Bronchial epithelial cell (primary cell): ENCODE results near the gene CDK18. TPM values are rescaled to one million over a fixed set of nuclear protein-coding genes. Genes with fewer than 3 reads are reported as not detected.

Source experiments
- DNase-seq: peaks from one replicate; pipeline ENCODE4 v3.0.0-alpha.2; 2010; ENCODE audit warnings: low read depth
- FAIRE-seq: peaks from 2 replicates; lab custom pipeline; 2011; peaks lifted over from hg19 to GRCh38; lab: Jason Lieb, UNC
- H3K27me3 ChIP-seq: 2 replicates; pipeline ENCODE4 v1.5.1; 2011; ENCODE audit warnings: low read length; ENCODE audit not compliant: control insufficient read depth, insufficient read depth
- H3K36me3 ChIP-seq: 2 replicates; pipeline ENCODE4 v1.5.1; 2011; ENCODE audit warnings: low read length; ENCODE audit not compliant: control insufficient read depth, insufficient read depth
- H3K4me3 ChIP-seq: 2 replicates; pipeline ENCODE4 v1.5.1; 2011; ENCODE audit warnings: mild to moderate bottlenecking, low read depth, low read length, control low read depth
- CTCF ChIP-seq: IDR thresholded peaks from 2 replicates; pipeline ENCODE4 v1.5.1; 2011; ENCODE audit warnings: mild to moderate bottlenecking, moderate library complexity, low read length, control low read depth, inconsistent platforms; ENCODE audit not compliant: insufficient read depth, severe bottlenecking
- total RNA-seq: library from RNA; depleted of rRNA; stranded (reverse); fragments of >200 nt; gene quantifications from 2 replicates; pipeline ENCODE4 v1.2.1, GENCODE V29; 2014

The CDK18 gene
- 1.8 and 2.2 TPM in 2 replicates for total RNA-seq

GRCh38 chr1:205504311-205505075 lies at the start of gene CDK18:
TSS of gene CDK18 (plus strand) at chr1:205504669. CDS start at chr1:205523168, 18,499 bp downstream.
- Histone ChIP-seq H3K27me3 (no peaks in the 10 kb centered on the region), H3K36me3 (no peaks in the 10 kb centered on the region), H3K4me3 (peak within 1 kb of the TSS; percentile 52)
- FAIRE-seq (no peak), DNase-seq (peak; percentile 67)
- no peak for TF ChIP-seq CTCF

GRCh38 chr1:205454903-205455335 lies 49.5 kb upstream of the CDK18 start:
- DNase-seq = no peak
- TF ChIP-seq CTCF = no peak
- H3K36me3 ChIP-seq = no peaks in the 10 kb centered on the region
- H3K27me3 ChIP-seq = peaks cover 41% of the 10 kb centered on the region
- H3K4me3 ChIP-seq = no peak overlapping the region
- no peak for FAIRE-seq

GRCh38 chr1:205455581-205456382 lies 48.7 kb upstream of the CDK18 start, which contains the start of gene BLACAT1:
TSS of gene BLACAT1 (minus strand) at chr1:205456045.
- Histone ChIP-seq H3K4me3 (no peak within 1 kb of the TSS), H3K36me3 (no peaks in the 10 kb centered on the region), H3K27me3 (peaks cover 41% of the 10 kb centered on the region)
- no peak for DNase-seq
- TF ChIP-seq CTCF = no peak
- no peak for FAIRE-seq

GRCh38 chr1:205456383-205456867 lies 48.0 kb upstream of the CDK18 start:
- no peak for DNase-seq
- H3K27me3 ChIP-seq = peaks cover 44% of the 10 kb centered on the region
- no peak for FAIRE-seq
- TF ChIP-seq CTCF = no peak
- no peaks in the 10 kb centered on the region for H3K36me3 ChIP-seq
- no peak overlapping the region for H3K4me3 ChIP-seq

- peaks cover 43% of the 10 kb centered on the region for H3K27me3 ChIP-seq
Observed at GRCh38 chr1:205456868-205457745, 47.4 kb upstream of the CDK18 start.

More at GRCh38 chr1:205456868-205457745, 47.4 kb upstream of the CDK18 start:
- H3K36me3 ChIP-seq = no peaks in the 10 kb centered on the region
- FAIRE-seq (no peak), DNase-seq (no peak)
- H3K4me3 ChIP-seq = no peak overlapping the region
- TF ChIP-seq CTCF = no peak
